Lower lobe of right lung (tissue), 2 donors: Measurements from ENCODE around the gene LPGAT1. TPM values are rescaled to one million over a fixed set of nuclear protein-coding genes. Genes with fewer than 3 reads are reported as not detected.

ENCODE experiments used
- ATAC-seq, 2 donors: fragments of 200-7000 bp; cut with Tn5 transposase; one replicate each; pipeline ENCODE4 v1.9.1; 2020 to 2022; ENCODE audit warnings: mild to moderate bottlenecking in 2 of 2, moderate library complexity in 2 of 2
- DNase-seq: peaks from one replicate; pipeline ENCODE4 v3.0.0-alpha.2; 2020
- H3K27ac ChIP-seq: fragments of 200-600 bp; one replicate; pipeline ENCODE4 v1.8.0; 2022
- H3K27me3 ChIP-seq: fragments of 200-600 bp; one replicate; pipeline ENCODE4 v1.8.0; 2022; ENCODE audit warnings: low read depth
- H3K36me3 ChIP-seq: fragments of 200-600 bp; one replicate; pipeline ENCODE4 v1.8.0; 2022; ENCODE audit warnings: mild to moderate bottlenecking
- H3K4me1 ChIP-seq: fragments of 200-600 bp; one replicate; pipeline ENCODE4 v1.8.0; 2022
- H3K4me3 ChIP-seq: fragments of 200-600 bp; one replicate; pipeline ENCODE4 v1.8.0; 2022; ENCODE audit warnings: mild to moderate bottlenecking
- H3K9me3 ChIP-seq: fragments of 200-600 bp; one replicate; pipeline ENCODE4 v1.8.0; 2022
- intact Hi-C: fragments of 100-400 bp; cut with DNase I; formaldehyde crosslinking; loops from one replicate; pipeline ENCODE4 v1.11.0; 2022
- total RNA-seq: library from RNA; stranded (reverse); fragmentation: NEBNext Ultra II Directional; extraction: Animal tissue kit (Norgen Biotek cat#: 25700); gene quantifications from one replicate; pipeline ENCODE4 v1.2.1, GENCODE V29; 2021
- TF ChIP-seq, protein P1 (sequence below): fragments of 200-600 bp; IDR thresholded peaks from one replicate; pipeline ENCODE4 v1.8.0; 2022; ENCODE audit warnings: antibody characterized with exemption, mild to moderate bottlenecking
- donor health status: DM: no; HTN: yes; CAD: no; lungs with severe emphysema.

LPGAT1 gene
- total RNA-seq, 1 donor from 2014 or later = 34.9 TPM

DNA sequence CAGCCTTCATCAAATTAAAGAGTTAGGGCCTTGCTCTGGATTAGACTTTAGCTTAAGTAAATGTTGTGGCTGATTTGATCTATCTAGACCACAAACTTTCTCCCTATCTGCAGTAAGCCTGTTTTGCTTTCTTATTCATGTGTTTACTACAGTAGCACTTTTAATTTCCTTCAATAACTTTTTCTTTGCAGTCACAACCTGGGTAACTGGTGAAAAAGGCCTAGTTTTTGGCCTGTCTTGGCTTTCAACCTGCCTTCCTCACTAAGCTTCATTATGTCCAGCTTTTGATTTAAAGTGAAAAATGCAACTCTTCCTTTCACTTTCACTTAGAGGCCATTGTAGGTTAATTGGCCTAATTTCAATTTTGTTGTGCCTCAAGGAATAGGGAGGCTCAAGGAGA, 12.5 kb upstream of the LPGAT1 start:
- TF ChIP-seq, protein P1, sequence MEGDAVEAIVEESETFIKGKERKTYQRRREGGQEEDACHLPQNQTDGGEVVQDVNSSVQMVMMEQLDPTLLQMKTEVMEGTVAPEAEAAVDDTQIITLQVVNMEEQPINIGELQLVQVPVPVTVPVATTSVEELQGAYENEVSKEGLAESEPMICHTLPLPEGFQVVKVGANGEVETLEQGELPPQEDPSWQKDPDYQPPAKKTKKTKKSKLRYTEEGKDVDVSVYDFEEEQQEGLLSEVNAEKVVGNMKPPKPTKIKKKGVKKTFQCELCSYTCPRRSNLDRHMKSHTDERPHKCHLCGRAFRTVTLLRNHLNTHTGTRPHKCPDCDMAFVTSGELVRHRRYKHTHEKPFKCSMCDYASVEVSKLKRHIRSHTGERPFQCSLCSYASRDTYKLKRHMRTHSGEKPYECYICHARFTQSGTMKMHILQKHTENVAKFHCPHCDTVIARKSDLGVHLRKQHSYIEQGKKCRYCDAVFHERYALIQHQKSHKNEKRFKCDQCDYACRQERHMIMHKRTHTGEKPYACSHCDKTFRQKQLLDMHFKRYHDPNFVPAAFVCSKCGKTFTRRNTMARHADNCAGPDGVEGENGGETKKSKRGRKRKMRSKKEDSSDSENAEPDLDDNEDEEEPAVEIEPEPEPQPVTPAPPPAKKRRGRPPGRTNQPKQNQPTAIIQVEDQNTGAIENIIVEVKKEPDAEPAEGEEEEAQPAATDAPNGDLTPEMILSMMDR = no peak
- no peaks in the 10 kb centered on the region for H3K27me3 ChIP-seq
- H3K9me3 ChIP-seq = no peaks in the 10 kb centered on the region
- no peaks in the 10 kb centered on the region for H3K36me3 ChIP-seq
- H3K4me1 ChIP-seq = no peaks in the 10 kb centered on the region
- ATAC-seq (no peak), DNase-seq (no peak)
- no peak overlapping the region for H3K27ac ChIP-seq
- no peak overlapping the region for H3K4me3 ChIP-seq
- intact Hi-C loops = no loop called here

- H3K36me3 ChIP-seq = no peaks in the 10 kb centered on the region
- DNase-seq (no peak), ATAC-seq (no peak)
- no peaks in the 10 kb centered on the region for H3K27me3 ChIP-seq
- intact Hi-C loops = no loop called here
- H3K4me3 ChIP-seq = no peak overlapping the region
- H3K27ac ChIP-seq = no peak overlapping the region
- H3K4me1 ChIP-seq = no peaks in the 10 kb centered on the region
- TF ChIP-seq, protein P1 = no peak
- no peaks in the 10 kb centered on the region for H3K9me3 ChIP-seq
Observed at GRCh38 chr1:211842518-211842917, 12.0 kb upstream of the LPGAT1 start.

DNA sequence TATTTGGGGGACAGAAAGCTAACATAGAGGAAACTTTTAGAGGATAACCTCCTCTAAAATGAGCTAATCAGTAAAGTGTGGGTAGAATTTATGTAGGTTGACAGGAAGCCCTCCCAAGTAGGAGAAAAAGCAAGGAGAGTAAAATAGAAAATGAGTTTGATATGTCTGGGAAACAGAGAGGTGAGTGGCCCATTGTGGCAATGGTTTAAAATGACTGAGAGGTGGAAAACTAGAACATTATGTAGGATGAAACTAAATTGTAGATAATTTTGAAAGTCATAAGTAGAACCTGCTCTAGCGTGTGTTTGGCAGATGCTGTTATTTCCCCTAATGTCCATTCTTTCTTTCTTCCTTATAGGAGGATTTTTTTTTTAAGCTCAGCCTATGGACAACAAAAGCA, 8.5 kb upstream of the LPGAT1 start:
- H3K27ac ChIP-seq = no peak overlapping the region
- no peaks in the 10 kb centered on the region for H3K9me3 ChIP-seq
- DNase-seq = no peak
- TF ChIP-seq, protein P1 = no peak
- H3K27me3 ChIP-seq = peaks cover 3% of the 10 kb centered on the region
- H3K4me3 ChIP-seq = no peak overlapping the region
- no peak for ATAC-seq
- H3K4me1 ChIP-seq = no peaks in the 10 kb centered on the region
- H3K36me3 ChIP-seq = no peaks in the 10 kb centered on the region
- intact Hi-C loops = no loop called here

GRCh38 chr1:211833174-211833820, 2.7 kb upstream of the LPGAT1 start:
- Histone ChIP-seq H3K27ac (no peak overlapping the region), H3K27me3 (peaks cover 3% of the 10 kb centered on the region), H3K36me3 (no peaks in the 10 kb centered on the region), H3K9me3 (no peaks in the 10 kb centered on the region), H3K4me1 (peaks cover 18% of the 10 kb centered on the region), H3K4me3 (no peak overlapping the region)
- TF ChIP-seq, protein P1 = no peak
- DNase-seq (no peak), ATAC-seq (no peak)
- intact Hi-C loops = no loop called here

GRCh38 chr1:211832661-211833060, 2.1 kb upstream of the LPGAT1 start:
- peaks cover 22% of the 10 kb centered on the region for H3K4me1 ChIP-seq
- TF ChIP-seq, protein P1 = no peak
- H3K4me3 ChIP-seq = no peak overlapping the region
- H3K9me3 ChIP-seq = no peaks in the 10 kb centered on the region
- peaks cover 3% of the 10 kb centered on the region for H3K27me3 ChIP-seq
- ATAC-seq (no peak), DNase-seq (no peak)
- H3K36me3 ChIP-seq = no peaks in the 10 kb centered on the region
- no peak overlapping the region for H3K27ac ChIP-seq
- intact Hi-C loops = no loop called here
